Measurements from ENCODE around the gene LPP.

Gene LPP

DNA sequence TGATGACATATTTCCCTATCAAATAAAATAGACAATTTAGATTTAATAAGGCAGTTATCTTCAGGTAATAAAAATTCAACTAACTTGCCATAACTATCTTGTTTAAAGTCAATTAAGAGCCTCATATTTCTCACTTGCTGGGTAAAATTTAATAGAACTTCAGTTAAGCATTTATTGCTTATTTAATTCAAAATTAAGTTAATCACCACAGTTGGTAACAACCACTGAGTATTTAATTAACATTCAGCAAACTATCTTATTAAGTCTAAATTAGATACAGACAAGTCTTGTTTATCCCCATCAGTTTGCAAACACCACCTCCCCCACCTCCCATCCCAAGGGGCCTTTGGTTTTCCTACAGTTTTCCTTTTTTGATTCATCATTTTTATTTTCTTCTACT is 14.7 kb downstream of the LPP start:
- Histone ChIP-seq H3K9me2 (replicated peaks; ENCODE audit: control insufficient read depth, low read length) (no peaks in the 10 kb centered on the region), H4K20me1 (ENCODE audit: control insufficient read depth, insufficient read depth, low read depth, low read length) (no peaks in the 10 kb centered on the region), H3F3A (ENCODE audit: control insufficient read depth, insufficient read depth) (0 out of 2 replicates have a peak, but pooled peaks cover 3% of the 10 kb centered on the region), H3K27ac (ENCODE audit: low read depth, low read length) (no peak overlapping the region), H3K4me3 (ENCODE audit: low read length) (no peak overlapping the region), H3K4me2 (ENCODE audit: low read length) (no peak overlapping the region), H3K36me3 (ENCODE audit: control insufficient read depth, low read length) (no peaks in the 10 kb centered on the region; the same call in 1 of the 2 replicates), H3K9me3 (ENCODE audit: control insufficient read depth, insufficient read depth, low read length) (no peaks in the 10 kb centered on the region), H3K4me1 (ENCODE audit: control insufficient read depth, low read length) (peaks cover 52% of the 10 kb centered on the region), H3K27me3 (ENCODE audit: control insufficient read depth, low read length) (no peaks in the 10 kb centered on the region), H3K79me2 (ENCODE audit: control insufficient read depth, low read length) (peaks cover 15% of the 10 kb centered on the region)
- no peak for TF ChIP-seq CTCF (IDR thresholded peaks at IDR 0.05; ENCODE audit: low read depth, low read length, poor library complexity, severe bottlenecking)
- TF ChIP-seq EZH2phosphoT487 (IDR thresholded peaks at IDR 0.05; ENCODE audit: borderline replicate concordance, low read length), result no peak

DNA sequence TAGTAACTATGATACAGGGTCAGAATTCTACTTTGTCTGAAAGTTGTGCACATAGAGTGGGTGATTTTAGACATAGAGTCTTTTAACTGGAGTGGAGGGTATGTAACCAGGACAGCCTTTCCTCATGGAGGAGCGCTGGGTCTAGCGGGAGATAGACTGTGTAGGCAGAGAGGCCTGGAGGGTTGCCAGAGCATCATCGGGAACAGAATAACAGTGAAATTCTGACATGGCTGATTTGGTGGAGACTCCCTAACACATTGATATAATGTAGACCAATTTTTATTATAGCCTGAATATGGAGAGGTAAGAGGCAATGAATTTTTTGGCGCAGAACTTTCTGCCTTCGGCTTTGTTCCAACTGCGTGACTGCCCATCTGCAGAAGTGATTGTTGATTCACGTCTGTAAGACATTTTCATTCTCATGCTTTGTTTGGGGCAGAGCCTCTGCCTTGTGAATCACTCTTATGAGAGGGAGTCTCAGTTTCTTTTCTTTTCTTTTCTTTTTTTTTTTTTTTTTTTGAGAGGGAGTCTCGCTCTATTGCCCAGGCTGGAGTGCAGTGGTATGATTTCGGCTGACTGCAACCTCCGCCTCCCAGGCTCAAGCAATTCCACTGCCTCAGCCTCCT is 16.0 kb downstream of the LPP start:
- Histone ChIP-seq H3K27me3 (ENCODE audit: control insufficient read depth, low read length) (no peaks in the 10 kb centered on the region), H3K9me3 (ENCODE audit: control insufficient read depth, insufficient read depth, low read length) (no peaks in the 10 kb centered on the region), H3K27ac (ENCODE audit: low read depth, low read length) (no peak overlapping the region), H3F3A (ENCODE audit: control insufficient read depth, insufficient read depth) (0 out of 2 replicates have a peak, but pooled peaks cover 3% of the 10 kb centered on the region), H3K9me2 (replicated peaks; ENCODE audit: control insufficient read depth, low read length) (no peaks in the 10 kb centered on the region), H3K36me3 (ENCODE audit: control insufficient read depth, low read length) (no peaks in the 10 kb centered on the region; the same call in 1 of the 2 replicates), H4K20me1 (ENCODE audit: control insufficient read depth, insufficient read depth, low read depth, low read length) (no peaks in the 10 kb centered on the region), H3K4me3 (ENCODE audit: low read length) (no peak overlapping the region), H3K79me2 (ENCODE audit: control insufficient read depth, low read length) (peaks cover 6% of the 10 kb centered on the region), H3K4me2 (ENCODE audit: low read length) (no peak overlapping the region), H3K4me1 (ENCODE audit: control insufficient read depth, low read length) (peaks cover 54% of the 10 kb centered on the region)
- TF ChIP-seq CTCF (IDR thresholded peaks at IDR 0.05; ENCODE audit: low read depth, low read length, poor library complexity, severe bottlenecking) (no peak), EZH2phosphoT487 (IDR thresholded peaks at IDR 0.05; ENCODE audit: borderline replicate concordance, low read length) (no peak)

- TF ChIP-seq EZH2phosphoT487 (IDR thresholded peaks at IDR 0.05; ENCODE audit: borderline replicate concordance, low read length) (no peak), CTCF (IDR thresholded peaks at IDR 0.05; ENCODE audit: low read depth, low read length, poor library complexity, severe bottlenecking) (no peak)
- Histone ChIP-seq H3K4me1 (ENCODE audit: control insufficient read depth, low read length) (peaks cover 55% of the 10 kb centered on the region), H3K9me2 (replicated peaks; ENCODE audit: control insufficient read depth, low read length) (no peaks in the 10 kb centered on the region), H3K27me3 (ENCODE audit: control insufficient read depth, low read length) (no peaks in the 10 kb centered on the region), H3K9me3 (ENCODE audit: control insufficient read depth, insufficient read depth, low read length) (no peaks in the 10 kb centered on the region), H3K36me3 (ENCODE audit: control insufficient read depth, low read length) (no peaks in the 10 kb centered on the region; the same call in 1 of the 2 replicates), H3K79me2 (ENCODE audit: control insufficient read depth, low read length) (peaks cover 3% of the 10 kb centered on the region; the same call in 1 of the 2 replicates), H3K27ac (ENCODE audit: low read depth, low read length) (no peak overlapping the region), H3K4me3 (ENCODE audit: low read length) (no peak overlapping the region), H4K20me1 (ENCODE audit: control insufficient read depth, insufficient read depth, low read depth, low read length) (no peaks in the 10 kb centered on the region), H3F3A (ENCODE audit: control insufficient read depth, insufficient read depth) (0 out of 2 replicates have a peak, but pooled peaks cover 3% of the 10 kb centered on the region), H3K4me2 (ENCODE audit: low read length) (no peak overlapping the region; the same call in 1 of the 2 replicates)
Measured at GRCh38 chr3:188170461-188171459, 16.8 kb downstream of the LPP start.
